NCI-H1105 (cell line): Measurements from ENCODE around the gene PPP2R5B.
"Not testable (repeated sequence)": the region's sequence is repeated elsewhere in the genome, so short reads cannot be mapped to it uniquely, and the experiment has no call there.

Source experiments
- DNase-seq: peaks from one replicate; lab custom pipeline; 2025; lab: John Stamatoyannopoulos, UW

Gene PPP2R5B

GRCh38 chr11:64976651-64977050 is 52.2 kb downstream of the PPP2R5B start:
- no peak for DNase-seq

- not testable (repeated sequence) for DNase-seq
Measured at GRCh38 chr11:64983339-64983738, 58.9 kb downstream of the PPP2R5B start.
